Measurements from ENCODE around the gene HIVEP2.
"Not testable (repeated sequence)": the region's sequence is repeated elsewhere in the genome, so short reads cannot be mapped to it uniquely, and the experiment has no call there.

HIVEP2 gene

GRCh38 chr6:142945049-142945445, at the start of gene HIVEP2:
TSS of gene HIVEP2 (minus strand) at chr6:142945176. CDS start at chr6:142774738, 170,438 bp downstream.
- peak; percentile 18 to 63 for DNase-seq

- DNase-seq = no peak
Measured at GRCh38 chr6:142993977-142994376, 49.0 kb upstream of the HIVEP2 start.

- DNase-seq = no peak
Measured at GRCh38 chr6:142987490-142987889, 42.5 kb upstream of the HIVEP2 start.

- DNase-seq = no peak
Measured at GRCh38 chr6:142985281-142985680, 40.3 kb upstream of the HIVEP2 start.

- DNase-seq = peak; percentile 29 to 63
Measured at GRCh38 chr6:142984386-142984785, 39.4 kb upstream of the HIVEP2 start.

GRCh38 chr6:142975365-142975764, 30.4 kb upstream of the HIVEP2 start:
- no peak for DNase-seq

GRCh38 chr6:142970941-142971340, 26.0 kb upstream of the HIVEP2 start:
- DNase-seq = not testable (repeated sequence)

DNA sequence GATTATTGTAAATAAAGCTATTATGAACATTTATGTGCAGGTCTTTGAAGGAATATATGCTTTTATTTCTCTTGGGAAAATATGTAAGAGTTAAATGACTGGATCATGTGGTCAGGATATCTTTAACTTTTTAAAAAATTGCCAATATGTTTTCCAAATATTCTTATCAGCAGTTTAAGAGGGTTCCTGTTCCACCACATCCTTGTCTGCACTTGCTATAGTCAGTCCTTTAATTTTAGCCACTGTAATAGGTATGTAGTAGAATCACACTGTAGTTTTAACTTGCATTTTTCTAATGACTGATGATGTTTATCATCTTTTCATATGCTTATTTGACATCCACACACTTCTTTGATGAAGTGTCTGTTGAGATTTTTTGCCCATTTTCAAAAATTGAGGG, 23.6 kb upstream of the HIVEP2 start:
- DNase-seq = no peak

- DNase-seq = no peak
Measured at GRCh38 chr6:142966294-142966693, 21.3 kb upstream of the HIVEP2 start.

- no peak for DNase-seq
Measured at GRCh38 chr6:142965164-142965563, 20.2 kb upstream of the HIVEP2 start.

GRCh38 chr6:142960098-142960497, 15.1 kb upstream of the HIVEP2 start:
- DNase-seq = no peak

GRCh38 chr6:142958343-142958742, 13.4 kb upstream of the HIVEP2 start:
- peak in 1 of 2 experiments; percentile 29 for DNase-seq

GRCh38 chr6:142956726-142957125, 11.8 kb upstream of the HIVEP2 start:
- no peak for DNase-seq

GRCh38 chr6:142954844-142955243, 9.9 kb upstream of the HIVEP2 start:
- DNase-seq = no peak

GRCh38 chr6:142953373-142954273, 8.6 kb upstream of the HIVEP2 start:
- no peak for DNase-seq

DNA sequence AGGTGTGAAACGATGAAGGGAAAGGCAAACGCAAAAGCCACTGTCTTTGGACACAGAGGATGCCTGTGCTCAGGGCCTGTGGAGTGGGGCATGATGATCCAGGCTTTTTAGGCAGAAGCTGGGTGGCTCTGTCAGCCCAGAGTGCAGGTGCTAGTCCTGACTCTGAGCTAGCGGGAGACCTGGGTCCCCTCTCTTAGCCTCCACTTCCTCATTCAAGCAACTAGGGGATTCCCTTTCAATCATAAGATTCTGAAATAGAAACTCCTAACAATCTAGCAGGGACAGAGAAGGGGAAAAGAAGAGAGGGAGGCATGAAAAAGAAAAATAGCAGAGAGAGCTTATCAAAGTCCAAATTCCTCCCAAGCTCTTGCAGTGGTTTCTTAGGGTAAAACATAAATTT, 7.6 kb upstream of the HIVEP2 start:
- no peak for DNase-seq

- DNase-seq = no peak
Measured at GRCh38 chr6:142950291-142950690, 5.3 kb upstream of the HIVEP2 start.

GRCh38 chr6:142947714-142948480, 2.9 kb upstream of the HIVEP2 start:
- no peak for DNase-seq

DNA sequence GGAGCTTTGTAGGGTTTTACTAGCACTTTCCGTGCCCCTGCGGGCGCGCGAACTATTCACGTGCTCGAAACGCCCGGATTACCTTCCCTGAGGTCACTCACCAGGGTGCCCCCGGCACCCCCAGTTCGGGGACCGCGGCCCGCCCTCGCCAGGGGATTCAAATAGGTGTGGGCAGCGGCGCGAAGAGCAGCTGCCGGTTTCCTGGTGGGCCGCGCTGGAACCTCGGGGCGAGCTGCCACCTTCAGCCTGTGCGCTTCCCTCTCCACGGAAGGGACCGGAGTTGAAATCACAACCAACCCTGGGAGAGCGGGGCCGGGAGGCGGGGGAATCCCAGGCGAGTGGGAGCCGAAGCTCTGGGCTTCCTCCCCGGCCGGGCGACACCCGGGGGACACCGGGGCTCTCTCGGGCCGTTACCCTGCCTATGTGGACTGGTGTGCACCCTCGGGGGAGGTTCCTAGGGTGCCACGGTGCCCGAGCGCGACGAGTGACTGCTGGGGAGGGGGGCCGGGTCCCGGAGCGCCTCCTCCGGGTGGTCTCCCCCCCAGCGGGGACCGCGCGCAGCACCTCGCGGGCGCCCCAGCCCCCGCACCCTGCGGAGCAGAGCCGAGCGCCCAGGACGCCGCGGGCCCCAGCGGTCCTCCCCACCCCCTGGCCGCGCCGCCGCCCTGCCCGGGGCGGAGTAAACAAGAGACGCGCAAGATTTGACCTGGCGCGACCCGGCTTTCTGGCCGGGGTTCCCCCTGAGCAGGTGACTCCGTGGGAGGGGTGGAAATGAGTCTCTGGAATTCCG, 2.1 kb upstream of the HIVEP2 start:
- no peak for DNase-seq

- peak; percentile 92 for DNase-seq
Measured at GRCh38 chr6:142946181-142946923, 1.4 kb upstream of the HIVEP2 start.

GRCh38 chr6:142945446-142946180, 637 bp upstream of the HIVEP2 start:
- DNase-seq = peak in 1 of 2 experiments; percentile 37
